Cortex of kidney (tissue), 1 donor: Measurements from ENCODE around the gene FOXN3.

Experiments used
- DNase-seq: peaks from one replicate; lab custom pipeline; 2025; lab: John Stamatoyannopoulos, UW

FOXN3 gene

DNA sequence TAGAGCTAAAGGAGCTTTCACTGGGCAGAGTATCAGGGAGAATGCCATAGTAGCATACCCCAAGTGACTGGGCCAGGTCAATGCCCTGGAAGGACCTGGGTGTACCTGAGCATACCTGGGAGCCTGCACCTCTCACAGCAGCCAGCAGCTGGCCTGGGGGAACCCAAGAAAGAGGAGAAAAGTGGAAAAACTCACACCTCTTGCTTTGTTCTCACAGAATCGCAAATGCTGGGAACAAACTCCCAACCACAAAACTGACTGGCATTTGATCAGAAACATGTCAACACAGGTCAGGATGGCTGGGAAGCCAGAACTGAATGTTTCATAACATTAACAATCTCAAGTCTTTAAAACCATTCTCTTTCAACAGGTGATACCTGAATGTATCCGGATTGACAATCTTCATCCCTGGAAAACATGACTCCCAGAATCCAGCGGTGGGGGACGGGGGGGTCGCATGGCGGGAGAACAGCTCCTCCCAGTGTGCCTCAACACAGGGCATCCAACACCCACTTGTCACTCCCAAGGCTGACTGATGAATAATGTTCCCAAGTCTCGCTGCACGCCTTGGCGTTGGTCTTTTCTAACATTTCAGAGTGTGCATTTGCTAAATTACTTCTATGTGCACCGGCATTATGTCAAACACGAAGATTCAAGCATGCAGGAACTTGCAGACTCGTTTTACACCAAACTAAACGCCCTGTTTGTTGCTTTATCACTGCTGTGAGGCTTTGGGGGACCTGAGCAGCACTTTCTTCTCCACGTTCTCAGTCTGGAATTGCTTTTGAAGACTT lies 7.9 kb downstream of the FOXN3 start:
- no peak for DNase-seq

- DNase-seq, result no peak
Observed at GRCh38 chr14:89407856-89408255, 9.2 kb downstream of the FOXN3 start.

- DNase-seq, result no peak
Observed at GRCh38 chr14:89406941-89407340, 10.1 kb downstream of the FOXN3 start.

- no peak for DNase-seq
Observed at GRCh38 chr14:89406361-89406760, 10.7 kb downstream of the FOXN3 start.

DNA sequence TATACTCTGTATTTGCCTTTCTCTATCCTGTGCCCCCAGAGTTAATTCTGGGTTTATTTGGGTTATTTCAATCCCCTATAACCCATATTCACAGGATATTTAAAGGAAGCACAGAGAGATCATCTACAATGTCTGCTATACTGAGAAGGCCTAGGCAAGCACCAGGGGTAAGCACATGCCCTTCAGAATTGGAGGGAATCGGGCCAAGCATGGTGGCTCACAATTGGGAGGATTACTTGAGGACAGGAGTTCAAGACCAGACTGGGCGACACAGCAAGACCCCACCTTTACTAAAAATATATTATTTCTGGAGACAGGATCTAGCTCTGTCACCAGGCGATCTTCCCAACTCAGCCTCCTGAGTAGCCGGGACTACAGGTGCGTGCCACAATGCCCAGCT lies 11.3 kb downstream of the FOXN3 start:
- no peak for DNase-seq

DNA sequence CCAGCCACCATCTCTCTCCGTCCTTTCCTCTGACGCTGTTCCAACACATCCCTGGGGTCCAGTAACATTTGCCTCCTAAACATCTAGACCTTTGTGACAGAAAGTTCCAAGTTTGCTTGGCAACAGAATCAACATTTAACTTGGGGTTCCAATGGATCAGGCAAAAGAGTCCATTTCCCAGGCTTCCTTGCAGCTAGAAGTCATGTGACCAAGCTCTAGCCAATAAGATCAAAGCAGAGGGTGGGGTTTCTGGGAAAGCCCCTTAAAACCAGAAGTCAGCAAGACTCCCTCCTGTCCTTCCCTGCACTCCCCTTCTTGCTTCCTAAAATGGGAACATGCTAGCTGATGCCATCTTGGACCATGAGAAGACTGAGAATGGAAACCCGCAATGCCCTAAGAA lies 14.7 kb downstream of the FOXN3 start:
- no peak for DNase-seq

GRCh38 chr14:89401761-89402160 lies 15.3 kb downstream of the FOXN3 start:
- DNase-seq, result no peak

- no peak for DNase-seq
Observed at GRCh38 chr14:89401241-89401640, 15.8 kb downstream of the FOXN3 start.

- DNase-seq, result no peak
Observed at GRCh38 chr14:89400529-89400928, 16.5 kb downstream of the FOXN3 start.

DNA sequence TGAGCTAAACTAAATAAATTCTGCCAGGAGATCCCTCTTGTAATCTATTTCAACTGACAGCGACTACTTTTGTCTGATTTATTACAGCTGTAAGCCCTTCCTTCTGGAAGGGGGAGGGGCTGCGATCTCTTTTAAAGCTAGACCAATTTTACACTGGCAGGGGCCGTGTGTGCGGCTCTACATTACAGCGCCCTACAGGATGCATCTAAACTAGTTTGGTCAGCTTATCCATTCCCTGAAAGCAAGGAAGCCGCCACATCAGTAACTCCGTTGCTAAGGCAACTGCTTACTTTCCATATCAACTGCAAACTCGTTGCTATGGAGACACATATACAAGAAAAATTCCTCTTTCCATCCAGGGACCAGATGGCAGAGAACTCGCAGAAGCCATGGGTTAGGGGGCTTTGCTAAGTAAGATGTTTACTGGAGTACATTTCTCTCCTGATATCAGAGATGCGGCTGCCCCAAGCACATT lies 17.4 kb downstream of the FOXN3 start:
- DNase-seq, result no peak

DNA sequence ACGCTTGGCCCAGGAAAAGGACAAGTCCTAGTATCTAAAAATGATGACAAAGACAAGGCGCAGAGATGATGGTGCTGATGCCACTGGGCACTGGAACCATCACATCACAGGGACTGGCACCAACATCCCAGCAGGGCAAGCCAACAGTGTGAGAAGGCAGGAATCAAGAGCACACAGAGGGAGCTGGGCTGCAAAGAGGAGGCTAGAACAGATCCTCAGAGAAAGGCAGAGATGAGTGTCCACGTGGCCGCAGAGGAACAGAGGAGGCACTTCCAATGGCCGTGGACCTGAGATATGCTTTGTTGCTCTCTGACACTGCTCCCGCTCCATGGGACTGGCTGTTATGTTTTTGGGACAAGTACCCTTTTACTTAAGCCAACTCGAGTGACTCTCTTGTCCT lies 17.9 kb downstream of the FOXN3 start:
- DNase-seq, result no peak

GRCh38 chr14:89397569-89398230 lies 19.3 kb downstream of the FOXN3 start:
- DNase-seq, result no peak

DNA sequence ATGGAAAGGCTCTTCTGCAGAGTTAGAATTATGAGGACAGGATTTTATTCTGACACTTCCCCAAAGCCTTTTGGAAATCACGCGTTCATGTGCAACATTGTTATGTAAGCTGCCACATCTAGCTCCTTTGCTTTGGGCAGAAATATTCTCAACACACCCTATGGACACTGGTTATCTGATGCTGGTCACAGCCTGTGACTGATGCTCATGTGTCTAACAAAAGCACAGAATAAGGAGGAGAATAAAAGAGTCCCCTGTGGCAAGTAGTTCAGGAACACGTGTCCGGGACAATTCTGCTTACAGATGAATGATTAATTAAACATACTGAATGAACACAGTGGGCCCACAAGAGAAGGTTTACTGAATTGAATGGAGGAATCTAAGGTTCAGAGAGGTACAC lies 22.1 kb downstream of the FOXN3 start:
- no peak for DNase-seq

- no peak for DNase-seq
Observed at GRCh38 chr14:89393222-89393745, 23.7 kb downstream of the FOXN3 start.

GRCh38 chr14:89392181-89392580 lies 24.9 kb downstream of the FOXN3 start:
- no peak for DNase-seq

GRCh38 chr14:89391556-89391955 lies 25.5 kb downstream of the FOXN3 start:
- no peak for DNase-seq

DNA sequence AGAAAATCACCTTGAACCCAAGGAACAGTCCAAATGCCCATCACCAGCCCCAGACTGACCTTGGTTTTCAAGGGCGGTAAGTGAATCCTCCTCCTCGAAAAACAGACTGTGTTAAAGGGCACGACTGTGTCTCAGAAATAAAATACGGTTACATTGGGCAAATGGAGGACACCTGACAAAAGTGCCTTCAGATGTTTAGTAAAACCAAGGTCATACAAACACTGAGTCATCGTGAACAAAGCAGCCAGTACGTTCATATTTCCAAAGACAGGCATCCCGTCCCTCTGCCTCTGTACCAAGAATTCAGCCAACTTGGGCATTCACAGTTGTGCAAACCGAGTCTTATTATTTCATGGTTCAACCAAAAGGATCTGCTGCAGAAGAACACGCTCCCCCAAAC lies 25.9 kb downstream of the FOXN3 start:
- no peak for DNase-seq

DNA sequence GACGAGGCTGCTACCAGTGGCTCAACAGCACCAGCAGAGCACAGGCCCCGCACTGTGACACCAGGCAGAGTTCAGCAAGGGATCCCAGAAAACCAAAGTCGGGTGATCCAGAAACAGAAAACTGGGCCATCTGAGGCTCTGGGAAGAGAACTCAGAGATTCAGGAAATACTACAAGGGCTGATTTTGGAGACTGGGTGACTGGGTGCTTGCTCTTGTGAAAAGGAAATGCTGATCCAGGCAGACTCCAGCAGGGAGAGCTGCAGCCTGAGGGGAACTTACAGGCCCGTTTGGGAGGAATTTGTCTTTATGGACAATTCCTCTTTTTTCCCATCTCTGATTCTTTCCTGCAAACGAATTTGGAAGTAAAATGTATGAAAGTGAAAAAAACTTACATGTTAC lies 28.2 kb downstream of the FOXN3 start:
- no peak for DNase-seq

DNA sequence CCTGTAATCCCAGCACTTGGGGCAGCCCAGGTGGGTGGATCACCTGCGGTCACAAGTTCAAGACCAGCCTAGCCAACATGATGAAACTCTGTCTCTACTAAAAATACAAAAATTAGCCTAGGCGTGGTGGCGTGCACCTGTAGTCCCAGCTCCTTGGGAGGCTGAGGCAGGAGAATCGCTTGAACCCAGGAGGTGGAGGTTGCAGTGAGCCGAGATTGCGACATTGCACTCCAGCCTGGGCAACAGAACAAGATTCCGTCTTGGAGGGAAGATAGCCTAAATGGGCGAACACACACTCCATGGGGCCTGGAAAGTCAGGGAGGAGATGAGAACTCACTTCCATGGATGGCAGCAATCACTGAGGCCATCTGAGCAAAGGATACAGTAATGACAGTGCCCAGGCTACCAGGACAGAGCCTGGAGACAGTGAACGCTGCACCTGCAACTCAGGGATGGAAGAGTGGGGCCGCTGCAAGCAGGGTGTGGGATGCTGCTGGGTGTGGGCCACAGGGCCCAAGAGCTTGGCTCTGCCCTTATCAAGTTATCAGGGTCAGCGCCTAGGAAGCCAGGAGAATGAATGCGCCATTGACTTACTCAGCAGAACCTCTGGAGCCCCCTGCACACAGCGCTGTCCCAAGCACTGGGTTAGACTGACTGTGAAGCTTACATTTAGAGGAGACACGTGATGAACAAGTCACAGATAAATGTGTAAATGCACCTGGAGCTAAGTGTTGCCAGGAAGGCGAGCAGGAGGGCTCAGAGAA lies 28.9 kb downstream of the FOXN3 start:
- DNase-seq, result no peak

DNA sequence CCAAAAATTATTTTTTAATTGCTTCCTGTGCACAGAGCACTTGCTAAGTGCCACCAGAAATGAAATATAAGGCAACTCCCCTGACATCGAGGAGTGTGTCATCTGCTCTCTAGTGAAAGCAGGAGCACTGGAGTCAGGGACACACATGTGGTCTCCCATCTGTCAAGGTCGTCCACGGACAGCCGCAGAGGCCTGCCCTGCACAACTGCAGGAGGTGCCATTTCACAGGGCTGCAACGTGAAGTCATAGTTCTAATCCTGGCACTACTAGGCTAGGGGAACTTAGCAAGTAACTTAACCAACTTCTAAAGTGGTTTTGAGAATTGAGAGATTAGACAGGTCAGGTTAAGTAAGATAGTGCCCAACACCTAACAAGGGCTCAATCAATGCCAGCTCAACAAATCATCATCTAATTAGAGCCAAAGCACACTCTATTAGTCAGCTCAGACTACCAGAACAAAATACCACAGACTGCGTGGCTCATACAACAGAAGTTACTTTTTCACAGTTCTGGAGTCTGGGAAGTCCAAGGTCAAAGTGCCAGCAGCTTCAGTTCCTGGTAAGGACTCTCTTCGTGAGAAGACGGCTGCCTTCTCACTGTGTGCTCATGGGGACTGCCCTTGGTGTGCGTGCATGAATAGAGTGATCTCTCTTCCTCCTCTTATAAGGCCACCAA lies 30.7 kb downstream of the FOXN3 start:
- DNase-seq, result no peak

- no peak for DNase-seq
Observed at GRCh38 chr14:89384636-89385035, 32.4 kb downstream of the FOXN3 start.

DNA sequence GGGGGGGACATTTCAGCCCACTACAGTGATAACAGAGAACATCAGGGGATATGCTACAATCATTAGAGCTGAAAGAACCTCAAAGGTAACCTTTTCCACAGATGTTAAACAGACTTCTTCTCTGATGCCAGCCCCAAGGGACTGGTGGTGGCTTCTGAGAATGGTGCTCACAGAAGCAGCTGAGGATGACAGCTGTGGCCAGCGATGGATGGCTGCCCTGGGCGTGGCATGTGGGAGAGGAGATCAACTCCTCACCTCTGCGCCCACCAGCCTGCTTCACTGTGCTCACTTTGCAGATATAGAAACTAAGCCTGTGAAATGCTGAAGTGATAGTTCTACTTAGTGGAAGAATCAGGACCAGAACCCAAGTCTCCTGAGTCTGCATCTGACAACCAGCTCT lies 33.0 kb downstream of the FOXN3 start:
- DNase-seq, result no peak
